Activated CD4-positive, alpha-beta T cell treated with anti-CD3 and anti-CD28 coated beads for 1 hour (primary cell): ENCODE measurements around the gene SUSD3.

Experiments
- DNase-seq: peaks from one replicate; pipeline ENCODE4 v3.0.0-alpha.2; 2020

SUSD3 gene

DNA sequence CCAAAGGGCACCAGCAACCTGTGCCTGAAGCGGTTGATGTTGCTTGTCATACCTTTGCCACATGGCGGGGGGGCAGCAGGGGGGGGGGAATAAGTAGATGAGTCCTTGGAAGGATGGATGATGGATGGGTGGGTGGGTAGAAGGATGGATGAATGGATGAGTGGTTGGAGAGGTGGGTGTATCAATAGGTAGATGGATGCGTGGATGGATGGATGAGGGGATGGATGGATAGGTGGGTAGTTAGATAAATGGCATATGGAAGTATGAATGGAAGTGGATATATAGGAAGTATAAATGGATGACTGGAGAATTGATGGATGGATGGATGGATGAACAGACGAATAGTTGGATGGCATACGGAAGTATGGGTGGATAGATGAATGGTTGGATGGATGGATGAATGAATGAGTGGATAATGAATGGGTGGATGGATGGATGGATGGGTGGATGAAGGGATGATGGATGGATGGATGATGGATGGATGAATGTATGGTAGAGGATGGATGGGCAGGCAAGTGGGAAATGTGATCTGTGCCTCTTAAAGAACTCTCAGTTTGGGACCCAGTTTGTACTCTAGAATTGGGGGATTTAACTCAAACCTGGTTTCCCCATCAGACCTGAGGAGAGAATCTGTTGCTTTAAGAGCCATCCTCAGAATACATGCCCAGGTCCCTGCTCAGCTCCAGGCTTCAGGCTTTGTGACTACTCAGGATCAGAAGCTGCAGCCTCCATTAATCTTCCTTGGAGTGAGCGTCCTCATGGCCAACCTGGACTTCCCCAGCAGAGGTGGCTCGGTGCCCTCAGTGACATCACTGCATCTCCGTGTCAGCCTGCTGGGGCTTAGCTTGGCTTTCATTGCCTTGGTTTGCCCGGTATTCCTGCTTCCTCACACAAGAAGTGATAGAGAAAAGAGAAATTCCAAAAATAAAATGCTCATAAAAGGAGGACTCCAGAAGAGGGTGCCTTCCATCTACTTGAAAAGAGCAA is 27.6 kb upstream of the SUSD3 start:
- DNase-seq = no peak

DNA sequence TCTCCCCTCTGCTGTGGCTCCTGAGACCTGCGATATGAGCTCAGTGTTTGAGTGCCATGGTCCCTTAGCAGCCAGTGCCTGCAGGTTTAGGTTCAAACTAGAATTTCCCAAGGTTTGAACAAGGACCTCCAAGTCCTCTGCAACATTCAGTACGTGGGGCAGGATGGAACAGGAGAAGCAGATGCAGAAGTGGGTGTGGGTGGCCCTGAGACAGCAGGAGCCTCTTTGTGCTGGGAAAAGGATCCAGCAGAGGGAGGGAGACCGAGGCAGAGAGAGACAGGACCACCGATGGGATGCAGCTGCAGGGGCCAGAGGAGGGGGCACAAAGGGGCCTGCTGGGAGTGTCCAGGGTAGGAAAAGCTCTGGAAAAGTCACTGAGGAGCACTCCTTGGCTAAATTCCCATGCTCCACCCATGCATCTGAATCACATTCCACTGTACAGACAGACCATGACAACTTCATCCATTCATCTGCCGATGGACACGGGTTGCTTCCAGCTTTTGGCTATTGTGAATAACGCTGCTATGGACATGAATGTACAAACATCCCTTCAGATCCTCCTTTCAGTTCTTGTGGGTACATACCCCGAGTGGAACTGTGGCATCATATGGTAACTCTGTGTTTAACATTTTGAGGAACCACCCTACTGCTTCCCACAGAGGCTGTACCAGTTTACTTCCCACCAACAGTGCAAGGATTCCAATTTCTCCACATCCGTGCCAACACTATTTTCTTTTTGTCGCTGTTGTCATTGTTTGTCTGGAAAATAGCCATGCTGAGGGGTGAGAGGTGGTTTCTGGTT is 26.7 kb upstream of the SUSD3 start:
- DNase-seq = no peak

DNA sequence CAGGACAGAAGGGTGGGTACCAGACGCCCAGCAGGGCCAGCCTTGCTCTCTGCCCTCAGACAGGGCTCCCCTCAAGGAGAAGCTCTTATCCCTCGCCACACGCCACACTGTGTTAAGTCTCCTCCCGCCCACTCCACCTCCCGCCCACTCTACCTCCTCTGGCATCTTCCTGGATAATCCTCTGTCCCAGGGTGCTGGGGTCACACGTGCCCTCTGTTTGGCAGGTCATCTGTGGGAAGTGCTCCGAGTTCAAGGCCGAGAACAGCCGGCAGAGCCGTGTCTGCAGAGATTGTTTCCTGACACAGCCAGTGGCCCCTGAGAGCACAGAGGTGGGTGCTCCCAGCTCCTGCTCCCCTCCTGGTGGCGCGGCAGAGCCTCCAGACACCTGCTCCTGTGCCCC is 26.0 kb upstream of the SUSD3 start:
- DNase-seq = no peak

DNA sequence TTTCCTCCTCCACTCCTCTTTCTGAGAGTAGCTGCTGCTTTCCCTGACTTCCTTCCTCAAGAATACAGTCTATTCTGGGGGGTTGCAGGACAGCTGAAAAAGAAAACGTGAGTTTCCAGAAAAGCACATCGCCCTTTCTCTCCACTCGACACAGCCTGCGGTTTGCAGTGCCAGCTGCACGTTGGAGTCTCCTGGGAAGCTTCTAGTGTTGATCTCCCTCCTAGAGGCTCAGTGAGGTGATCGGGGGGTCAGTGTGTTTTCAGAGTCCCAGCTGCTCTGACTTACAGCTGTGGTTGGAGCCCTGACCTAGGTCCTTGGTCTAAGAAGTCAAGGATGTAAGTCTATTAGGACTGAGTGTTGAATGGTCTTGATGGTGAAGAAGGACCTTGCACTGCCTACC is 25.0 kb upstream of the SUSD3 start:
- no peak for DNase-seq

DNA sequence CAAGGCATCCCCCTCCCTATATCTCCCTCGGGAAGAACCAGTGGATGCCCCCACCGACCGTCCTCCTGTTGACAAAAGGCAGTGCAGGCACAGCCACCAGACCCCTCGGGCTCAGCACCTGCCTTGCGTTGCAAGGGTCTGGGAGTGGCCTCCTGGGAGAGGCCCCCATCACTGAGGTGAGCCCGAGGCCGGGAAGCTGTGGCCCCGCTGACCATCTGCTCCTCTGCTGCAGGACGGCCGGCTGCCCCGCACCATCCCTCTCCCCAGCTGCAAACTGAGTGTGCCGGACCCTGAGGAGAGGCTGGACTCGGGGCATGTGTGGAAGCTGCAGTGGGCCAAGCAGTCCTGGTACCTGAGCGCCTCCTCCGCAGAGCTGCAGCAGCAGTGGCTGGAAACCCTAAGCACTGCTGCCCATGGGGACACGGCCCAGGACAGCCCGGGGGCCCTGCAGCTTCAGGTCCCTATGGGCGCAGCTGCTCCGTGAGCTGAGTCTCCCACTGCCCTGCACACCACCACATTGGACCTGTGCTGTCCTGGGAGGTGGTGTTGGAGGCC is 23.3 kb upstream of the SUSD3 start:
- no peak for DNase-seq

DNA sequence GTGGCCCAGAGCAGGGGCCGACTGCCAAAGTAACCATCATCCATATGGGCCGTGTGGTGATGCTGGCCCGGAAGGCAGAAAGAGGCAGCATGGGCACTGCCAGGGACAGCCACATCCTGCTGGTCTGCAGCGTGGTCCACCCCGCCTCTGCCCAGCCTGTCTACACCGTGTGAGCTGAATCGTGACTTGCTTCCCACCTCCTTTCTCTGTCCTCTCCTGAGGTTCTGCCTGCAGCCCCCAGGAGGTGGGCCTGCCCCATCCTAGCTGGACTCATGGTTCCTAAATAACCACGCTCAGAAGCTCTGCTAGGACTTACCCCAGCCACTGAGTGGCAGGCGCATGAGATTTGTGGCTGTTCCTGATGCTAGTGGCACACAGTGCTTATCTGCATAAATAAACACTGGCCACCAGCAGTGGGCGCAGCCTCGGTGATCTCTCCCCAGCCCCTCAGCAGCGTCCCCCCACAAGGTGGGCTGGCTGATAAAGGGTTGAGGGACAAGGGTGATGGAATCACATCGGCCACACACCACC is 22.6 kb upstream of the SUSD3 start:
- DNase-seq = no peak

DNA sequence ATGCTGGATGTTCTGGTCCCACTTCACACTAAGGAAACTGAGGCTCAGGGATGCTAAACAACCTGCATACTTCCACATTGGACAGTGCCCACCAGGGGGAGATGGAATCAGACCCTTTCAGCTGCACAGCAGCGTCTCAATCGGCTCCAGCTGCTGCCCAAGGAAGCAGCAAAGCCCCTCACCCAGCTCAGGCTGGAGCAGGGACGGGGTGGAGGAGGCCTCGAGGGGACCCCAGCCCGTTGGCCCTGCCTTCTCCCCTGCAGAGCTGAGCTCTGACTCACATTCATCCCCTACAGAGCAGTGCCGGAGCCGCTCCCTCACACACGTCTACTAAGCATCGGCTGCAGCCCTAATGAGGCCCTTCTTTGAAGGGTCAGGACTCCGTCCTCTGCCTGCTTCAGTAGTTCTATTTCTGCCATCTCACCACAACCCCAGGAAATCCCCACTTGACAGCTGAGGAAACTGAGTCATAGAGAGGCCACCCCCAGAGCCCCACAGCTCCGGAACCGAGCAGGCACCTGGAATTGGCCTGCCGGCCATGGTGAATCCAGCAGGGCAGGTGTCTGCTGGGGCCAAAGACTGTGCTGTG is 21.5 kb upstream of the SUSD3 start:
- DNase-seq = no peak

DNA sequence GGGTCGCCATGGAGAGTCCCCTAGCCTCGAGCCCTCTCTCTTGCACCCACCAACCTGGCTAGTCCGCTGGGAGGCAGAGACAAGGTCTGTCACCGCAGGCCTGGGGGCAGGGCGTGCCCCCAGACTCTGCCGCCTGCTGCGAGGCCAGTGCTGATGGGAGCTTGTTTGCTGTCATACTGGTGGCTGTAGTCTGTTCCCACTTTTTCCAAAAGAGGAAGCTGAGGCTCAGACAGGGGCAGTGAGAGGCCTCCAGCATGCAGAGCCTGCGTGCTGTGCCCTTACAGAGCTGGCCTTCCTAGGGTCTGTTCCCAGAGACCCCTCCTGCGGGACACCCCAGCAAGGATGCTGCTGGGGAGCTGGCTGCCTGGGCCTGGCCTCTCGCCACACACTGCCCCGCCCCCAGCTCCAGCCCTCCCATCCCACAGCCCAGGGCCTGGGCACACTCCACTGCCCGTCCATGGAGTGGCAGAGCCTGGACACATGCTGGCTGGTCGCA is 21.0 kb upstream of the SUSD3 start:
- no peak for DNase-seq

DNA sequence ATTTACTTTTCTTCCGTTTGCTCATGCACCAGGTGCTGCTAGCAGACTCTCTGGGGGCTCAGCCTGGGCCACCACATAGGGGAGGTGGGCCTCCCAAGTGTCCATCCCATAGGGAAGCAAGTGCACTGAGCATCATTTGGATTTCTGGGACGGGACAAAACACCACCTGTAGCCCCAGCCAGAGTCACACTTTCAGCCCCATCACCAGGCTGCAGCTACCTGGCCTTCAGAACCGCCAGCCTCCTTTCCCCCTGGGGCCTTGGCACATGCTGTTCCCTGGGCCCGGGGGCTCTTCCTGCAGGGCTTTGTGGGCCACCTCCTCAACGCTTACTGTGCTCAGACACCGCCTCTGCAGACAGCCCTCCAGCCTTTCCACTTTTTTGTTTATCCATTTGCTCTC is 19.6 kb upstream of the SUSD3 start:
- DNase-seq = no peak

DNA sequence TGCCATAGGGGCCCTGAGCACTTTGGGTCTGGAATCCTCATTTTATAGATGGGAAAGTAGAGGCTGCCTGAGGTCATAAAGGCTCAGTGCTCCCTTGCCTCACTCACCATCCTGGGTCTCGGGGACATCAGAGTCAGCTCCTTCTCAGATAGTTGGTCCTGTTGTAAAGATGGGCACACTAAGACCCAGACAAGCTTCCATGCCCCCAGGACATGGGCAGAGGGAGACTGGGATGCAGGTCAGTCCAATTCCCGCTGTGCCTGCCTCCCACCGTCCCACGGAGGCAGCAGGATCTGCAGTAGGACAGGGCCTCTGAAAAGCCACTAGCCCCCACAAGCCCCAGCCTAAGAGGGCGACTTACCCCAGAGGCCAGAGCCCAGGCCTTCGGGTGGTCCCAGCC is 19.0 kb upstream of the SUSD3 start:
- no peak for DNase-seq

DNA sequence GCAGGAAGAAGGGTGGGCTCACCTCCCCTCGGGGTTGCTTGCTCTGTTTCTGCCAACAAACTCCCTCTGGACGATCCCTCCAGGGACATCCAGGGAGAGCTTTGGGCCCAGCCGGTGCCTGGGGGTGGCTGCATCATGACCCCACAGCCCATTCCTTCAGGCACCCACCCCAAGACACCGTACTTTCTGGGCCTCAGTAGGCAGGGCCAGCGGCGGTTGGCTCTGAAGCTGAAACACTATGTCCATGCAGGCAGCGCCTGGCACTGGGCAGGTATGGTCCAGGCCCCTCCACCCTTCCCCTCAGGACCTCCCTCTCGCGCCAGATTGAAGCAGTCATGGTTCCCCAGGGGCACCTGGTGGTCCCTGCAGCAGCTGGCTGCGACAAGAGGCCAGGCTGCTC is 18.5 kb upstream of the SUSD3 start:
- no peak for DNase-seq

DNA sequence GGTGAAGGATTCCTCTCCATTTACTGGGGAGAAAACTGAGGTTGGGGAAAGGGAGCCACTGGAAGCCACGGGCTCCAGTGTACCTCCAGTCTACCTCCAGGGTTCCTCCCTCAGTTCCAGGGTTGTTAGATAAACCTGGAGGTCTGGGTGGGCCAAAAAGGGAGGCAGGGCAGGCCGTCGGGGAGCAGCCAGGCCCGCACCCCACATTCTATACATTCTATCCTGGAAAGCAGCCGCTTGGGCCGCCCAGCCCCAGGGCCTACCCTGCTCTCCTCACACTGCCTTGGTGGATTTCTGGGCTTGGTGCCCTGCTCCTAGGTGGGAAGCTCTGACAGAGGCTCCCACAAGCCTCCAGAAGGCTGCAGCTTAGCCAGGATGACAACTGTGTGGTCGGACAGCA is 18.1 kb upstream of the SUSD3 start:
- DNase-seq = no peak

DNA sequence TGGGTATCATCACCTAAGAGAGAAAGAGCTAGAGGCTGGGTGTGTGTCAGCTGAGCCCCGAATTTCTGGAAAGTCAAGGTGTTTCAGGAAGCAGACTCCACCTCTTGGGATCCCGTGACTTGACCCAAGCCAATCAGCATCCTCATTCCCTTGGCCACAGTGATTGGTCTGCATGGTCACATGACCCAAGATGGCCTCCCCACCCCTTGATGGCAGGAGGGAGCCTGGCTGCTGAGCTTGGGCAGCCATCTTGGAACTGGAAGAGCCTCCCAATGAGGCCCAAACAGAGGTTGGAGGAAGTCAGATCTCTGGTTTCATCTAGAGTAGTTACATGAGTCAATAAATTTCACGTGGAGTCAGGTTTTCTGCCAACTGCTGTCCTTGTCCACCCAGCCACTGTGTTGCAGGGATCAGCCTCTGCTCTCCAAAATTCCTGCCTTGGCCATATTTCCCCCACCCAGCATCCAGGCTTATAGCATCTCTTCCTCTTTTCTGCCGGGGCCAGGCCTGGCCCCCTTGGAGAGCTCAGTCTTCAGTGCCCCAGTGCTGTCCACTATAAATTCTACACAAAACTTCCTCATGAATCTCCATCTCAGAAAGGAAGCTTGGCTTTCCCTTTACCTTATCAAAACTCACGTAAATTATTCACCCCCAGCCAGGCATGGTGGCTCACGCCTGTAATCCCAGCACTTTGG is 17.2 kb upstream of the SUSD3 start:
- DNase-seq = no peak

DNA sequence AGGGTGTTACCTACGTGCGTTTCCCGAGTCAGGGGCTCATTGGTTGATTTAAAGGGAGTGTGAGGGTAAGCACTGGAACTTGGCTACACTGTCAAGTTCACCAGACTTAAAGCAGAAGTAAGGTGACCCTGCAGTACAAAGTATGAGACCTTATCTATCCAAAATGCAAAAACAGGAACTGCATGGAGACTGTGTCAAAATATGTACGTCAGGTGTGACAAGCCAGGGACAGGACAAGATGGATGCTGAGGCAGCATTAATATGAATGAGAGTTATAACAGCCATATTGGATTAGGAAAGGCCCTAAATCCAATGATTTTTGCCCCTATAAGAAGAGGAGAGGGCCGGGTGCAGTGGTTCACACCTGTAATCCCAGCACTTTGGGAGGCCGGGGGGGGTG is 15.4 kb upstream of the SUSD3 start:
- no peak for DNase-seq

DNA sequence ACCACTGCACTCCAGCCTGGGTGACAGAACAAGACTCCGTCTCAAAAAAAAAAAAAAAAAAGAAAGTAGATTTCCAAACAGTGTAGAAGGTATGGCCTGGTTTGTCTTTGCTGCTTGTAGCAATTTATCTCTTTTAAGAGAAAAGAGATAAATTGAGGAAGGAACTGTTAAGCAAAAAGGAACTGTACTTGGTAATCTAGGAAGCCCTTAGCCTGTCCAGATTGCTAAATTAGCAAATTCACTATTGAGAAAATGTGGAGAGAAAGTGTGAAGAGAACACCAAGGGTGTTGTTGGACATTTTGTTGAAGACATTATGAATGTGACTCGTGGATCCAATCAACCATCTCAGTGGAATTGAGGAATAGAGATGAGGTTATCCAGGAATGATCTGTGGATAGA is 13.0 kb upstream of the SUSD3 start:
- DNase-seq = no peak

DNA sequence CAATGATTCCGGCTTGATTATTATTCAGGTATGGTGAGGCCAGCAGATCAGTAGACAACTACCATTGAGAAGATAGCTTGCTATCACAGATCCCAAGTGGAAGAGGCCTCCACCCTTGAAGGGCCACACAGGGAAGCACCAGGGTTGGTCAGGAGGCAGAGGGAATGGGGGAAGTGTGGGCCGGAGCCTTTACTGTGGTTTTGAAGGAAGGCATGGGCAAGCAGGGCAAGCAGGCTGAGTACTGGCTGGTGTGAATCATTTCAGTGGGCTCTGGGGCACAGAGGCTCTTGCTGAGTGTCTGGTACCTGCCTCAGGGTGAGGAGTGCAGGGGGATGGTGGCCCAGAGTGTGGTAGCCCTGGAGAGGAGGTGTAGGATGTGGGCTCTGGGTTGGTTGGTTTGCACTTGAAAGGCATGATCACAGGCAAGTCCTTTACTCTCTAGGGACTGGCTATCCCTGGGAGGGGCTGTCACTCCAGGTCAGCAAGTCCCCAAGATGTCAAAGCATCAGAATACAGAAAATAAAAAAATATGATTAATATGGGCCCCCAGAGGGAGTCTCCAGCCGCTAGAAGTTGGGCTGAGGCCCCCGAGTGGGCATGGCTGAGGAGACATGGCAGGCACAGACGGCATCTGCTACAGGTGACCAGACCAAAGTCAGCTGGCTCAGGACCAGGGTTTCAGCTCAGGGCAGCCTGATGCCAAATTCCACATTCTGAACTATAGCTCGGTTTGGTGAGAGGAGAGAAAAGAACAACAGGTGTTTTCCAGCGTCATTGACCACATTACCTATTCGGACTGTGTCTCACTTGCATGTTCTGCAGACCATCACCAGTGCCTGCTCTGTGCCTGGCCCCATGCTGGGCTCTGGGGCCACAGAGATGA is 9.7 kb upstream of the SUSD3 start:
- DNase-seq = no peak

DNA sequence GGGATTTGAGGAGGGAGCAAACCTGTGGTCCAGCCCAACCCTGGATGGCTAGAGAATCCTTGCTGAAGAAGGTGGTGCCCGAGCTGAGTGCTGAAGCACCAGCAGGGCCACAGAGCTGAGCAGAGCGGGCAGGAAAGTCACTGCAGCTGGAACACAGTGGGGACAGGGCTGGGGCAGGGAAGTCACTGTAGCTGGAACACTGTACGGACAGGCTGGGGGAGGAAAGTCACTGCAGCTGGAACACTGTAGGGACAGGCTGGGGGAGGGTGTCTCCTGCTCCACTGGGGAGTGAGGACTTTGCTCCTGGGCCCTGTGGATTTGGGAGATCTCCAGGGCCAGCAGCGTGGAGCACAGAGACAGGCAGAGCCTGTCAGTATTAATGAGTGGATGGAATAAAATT is 9.0 kb upstream of the SUSD3 start:
- DNase-seq = no peak

DNA sequence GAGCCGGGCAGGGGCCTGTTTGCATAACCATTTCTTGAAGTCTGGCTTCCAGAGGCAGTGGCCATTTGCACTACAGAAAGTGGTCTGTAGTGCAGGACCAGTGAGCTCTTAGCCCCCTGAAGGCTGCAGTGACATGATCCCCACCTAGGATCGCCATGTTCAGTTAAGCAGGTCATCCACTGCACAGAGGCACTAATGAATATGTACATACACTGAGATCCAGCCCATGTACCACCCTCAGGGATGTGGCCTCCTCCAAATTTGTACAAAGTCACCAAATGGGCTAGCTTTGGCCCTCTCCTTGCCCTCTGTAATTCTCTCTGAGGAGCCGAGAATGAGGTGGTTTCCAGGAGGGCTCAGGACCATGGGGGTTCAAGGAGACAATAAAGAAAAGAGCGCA is 8.3 kb upstream of the SUSD3 start:
- DNase-seq = no peak

DNA sequence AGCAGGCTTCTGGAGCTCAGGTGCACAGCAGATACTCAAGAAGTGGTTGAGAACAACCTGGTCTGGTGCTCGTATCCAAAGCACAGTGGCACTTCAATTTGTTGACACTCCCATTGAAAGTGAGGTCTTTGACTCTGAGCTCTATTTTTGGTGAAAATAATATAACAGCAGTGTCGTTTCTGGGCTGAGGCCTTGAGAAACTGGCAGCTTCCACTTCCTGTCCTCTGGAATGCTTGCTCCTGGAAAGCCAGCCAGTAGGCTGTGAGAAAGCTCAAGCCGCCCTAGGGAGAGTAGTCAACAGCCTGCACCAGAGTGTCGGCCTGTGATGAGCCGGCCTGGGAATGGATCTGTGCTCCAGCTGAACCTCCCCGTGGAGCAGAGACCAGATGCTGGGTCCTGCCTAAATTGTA is 6.8 kb upstream of the SUSD3 start:
- DNase-seq = no peak

DNA sequence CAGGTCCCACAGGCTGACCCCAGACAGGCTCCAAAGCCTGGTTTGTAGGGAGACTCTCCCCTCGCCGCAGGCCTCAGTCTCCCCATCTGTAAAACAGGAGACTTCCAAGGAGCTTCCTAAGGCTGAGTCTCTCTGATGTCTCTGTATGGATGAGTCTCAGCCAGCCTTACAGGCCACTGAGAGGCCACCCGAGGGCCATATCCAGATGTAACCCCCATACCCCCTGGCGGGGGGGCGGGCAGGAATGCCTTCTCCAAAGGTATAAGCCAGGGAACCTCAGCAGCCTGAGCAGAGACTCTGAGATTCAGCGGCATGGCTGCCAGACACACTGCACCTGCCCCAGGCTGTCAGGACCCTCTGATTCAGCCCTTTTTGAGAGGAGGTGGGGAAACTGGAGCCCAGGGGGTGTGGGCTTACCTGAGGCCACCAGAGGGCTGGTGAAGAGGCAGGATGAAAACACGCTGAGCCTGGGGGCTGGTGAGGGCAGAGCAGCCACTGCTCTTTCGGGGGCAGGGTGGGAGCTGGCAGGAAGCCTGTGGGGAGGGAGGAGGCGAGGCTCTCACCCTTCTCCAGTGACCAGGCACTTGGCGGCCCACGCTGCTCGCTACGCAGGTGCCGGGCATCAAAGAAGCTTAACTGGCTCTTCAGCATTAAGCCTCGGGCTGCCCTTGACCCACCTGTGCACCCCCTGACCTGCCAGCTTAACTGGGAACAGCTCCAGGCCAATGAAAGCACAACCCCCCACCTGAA is 5.5 kb upstream of the SUSD3 start:
- DNase-seq = no peak
